ENCODE data around the gene MAST4.

Gene MAST4

DNA sequence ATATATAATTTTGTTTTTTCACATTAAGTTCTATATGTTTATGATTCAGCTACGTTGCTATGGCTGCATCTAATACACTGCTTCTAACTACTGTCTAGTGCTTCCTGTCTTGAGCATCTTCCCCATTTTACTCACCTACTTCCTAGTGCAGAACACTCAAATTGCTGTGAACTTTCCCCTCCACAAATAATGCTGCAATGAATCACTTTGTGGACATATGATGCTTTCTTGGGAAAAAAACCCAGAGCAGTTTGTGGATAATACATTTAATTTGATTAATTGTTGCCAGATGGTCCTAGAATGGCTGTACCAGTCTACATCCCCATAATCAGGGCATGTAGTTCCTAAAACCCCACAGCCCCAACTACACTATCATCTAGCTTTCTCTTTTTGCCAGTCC, 581.9 kb downstream of the MAST4 start:
- in situ Hi-C loops (cut with HindIII; ENCODE audit: low pct_ligation_motif_present, low sequenced_read_pairs), result no loop called here
- DNase-seq, result no peak
- Histone ChIP-seq H3K27ac (no peak overlapping the region), H3K27me3 (replicated peaks) (no peaks in the 10 kb centered on the region), H3K4me3 (ENCODE audit: low read depth, low read length) (no peak overlapping the region), H3K36me3 (replicated peaks) (no peaks in the 10 kb centered on the region)
- TF ChIP-seq, protein P1, sequence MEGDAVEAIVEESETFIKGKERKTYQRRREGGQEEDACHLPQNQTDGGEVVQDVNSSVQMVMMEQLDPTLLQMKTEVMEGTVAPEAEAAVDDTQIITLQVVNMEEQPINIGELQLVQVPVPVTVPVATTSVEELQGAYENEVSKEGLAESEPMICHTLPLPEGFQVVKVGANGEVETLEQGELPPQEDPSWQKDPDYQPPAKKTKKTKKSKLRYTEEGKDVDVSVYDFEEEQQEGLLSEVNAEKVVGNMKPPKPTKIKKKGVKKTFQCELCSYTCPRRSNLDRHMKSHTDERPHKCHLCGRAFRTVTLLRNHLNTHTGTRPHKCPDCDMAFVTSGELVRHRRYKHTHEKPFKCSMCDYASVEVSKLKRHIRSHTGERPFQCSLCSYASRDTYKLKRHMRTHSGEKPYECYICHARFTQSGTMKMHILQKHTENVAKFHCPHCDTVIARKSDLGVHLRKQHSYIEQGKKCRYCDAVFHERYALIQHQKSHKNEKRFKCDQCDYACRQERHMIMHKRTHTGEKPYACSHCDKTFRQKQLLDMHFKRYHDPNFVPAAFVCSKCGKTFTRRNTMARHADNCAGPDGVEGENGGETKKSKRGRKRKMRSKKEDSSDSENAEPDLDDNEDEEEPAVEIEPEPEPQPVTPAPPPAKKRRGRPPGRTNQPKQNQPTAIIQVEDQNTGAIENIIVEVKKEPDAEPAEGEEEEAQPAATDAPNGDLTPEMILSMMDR (IDR thresholded peaks at IDR 0.05; ENCODE audit: low read depth, low read length, missing control alignments), result no peak

DNA sequence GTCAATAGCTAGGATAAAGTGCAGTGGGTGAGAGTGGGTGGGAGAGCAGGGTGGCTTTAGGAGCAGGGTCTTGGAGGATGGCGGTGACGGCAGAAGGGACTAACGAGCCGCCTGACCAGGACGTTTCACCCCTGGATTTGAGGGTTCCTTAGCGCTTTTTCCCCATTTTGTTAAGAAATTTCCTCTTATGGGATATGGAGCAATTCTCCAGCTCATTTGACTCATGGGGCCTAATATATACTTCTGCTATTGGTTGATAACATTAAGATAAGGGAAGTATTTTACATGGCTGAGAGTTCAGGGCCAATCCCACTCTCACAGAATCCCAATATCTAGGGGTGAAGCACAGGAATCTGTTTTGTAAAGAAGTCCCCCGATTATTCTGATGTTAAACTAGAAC, 582.8 kb downstream of the MAST4 start:
- DNase-seq, result no peak
- in situ Hi-C loops (cut with HindIII; ENCODE audit: low pct_ligation_motif_present, low sequenced_read_pairs), result no loop called here
- TF ChIP-seq, protein P1 (IDR thresholded peaks at IDR 0.05; ENCODE audit: low read depth, low read length, missing control alignments), result no peak

DNA sequence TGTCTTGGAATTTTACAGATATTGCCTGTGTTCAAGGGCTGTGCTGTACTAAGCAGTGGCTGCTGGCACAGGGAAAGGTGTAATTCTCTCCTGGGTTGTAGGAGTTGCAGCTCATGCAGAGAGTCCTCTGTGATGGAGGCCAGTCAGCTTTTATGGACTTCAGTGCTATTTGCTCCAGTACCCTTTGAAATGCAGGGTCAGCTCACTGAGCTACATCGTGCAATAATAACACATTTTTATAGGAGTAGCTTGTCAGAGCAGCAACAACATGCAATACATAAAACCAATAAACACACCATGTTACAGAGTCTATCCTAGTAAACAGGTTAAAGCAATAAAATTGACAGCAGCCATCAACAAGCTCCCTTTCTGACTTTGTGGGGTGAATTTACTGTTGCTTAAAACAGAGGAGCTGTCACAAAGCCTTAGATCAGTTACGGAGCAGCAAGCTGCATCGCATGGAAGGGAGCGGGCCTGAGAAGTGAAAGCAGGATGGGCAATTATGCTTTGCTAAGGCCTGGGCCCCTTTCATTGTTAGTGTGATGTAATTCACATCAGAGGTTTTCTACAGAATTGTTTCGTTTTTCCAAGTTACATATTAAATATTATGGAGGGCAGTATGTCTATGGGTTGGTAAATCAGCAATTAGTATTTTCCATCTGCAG, 583.6 kb downstream of the MAST4 start:
- no peak for DNase-seq
- H3K4me3 ChIP-seq (ENCODE audit: low read depth, low read length), result no peak overlapping the region
- no peaks in the 10 kb centered on the region for H3K27me3 ChIP-seq (replicated peaks)
- in situ Hi-C loops (cut with HindIII; ENCODE audit: low pct_ligation_motif_present, low sequenced_read_pairs), result no loop called here
- no peak overlapping the region for H3K27ac ChIP-seq
- TF ChIP-seq, protein P1 (IDR thresholded peaks at IDR 0.05; ENCODE audit: low read depth, low read length, missing control alignments), result no peak
- H3K36me3 ChIP-seq (replicated peaks), result no peaks in the 10 kb centered on the region

More for the DNA sequence above, 582.8 kb downstream of the MAST4 start:
- no peak overlapping the region for H3K4me3 ChIP-seq (ENCODE audit: low read depth, low read length)
- no peaks in the 10 kb centered on the region for H3K36me3 ChIP-seq (replicated peaks)
- H3K27ac ChIP-seq, result no peak overlapping the region
- H3K27me3 ChIP-seq (replicated peaks), result no peaks in the 10 kb centered on the region

DNA sequence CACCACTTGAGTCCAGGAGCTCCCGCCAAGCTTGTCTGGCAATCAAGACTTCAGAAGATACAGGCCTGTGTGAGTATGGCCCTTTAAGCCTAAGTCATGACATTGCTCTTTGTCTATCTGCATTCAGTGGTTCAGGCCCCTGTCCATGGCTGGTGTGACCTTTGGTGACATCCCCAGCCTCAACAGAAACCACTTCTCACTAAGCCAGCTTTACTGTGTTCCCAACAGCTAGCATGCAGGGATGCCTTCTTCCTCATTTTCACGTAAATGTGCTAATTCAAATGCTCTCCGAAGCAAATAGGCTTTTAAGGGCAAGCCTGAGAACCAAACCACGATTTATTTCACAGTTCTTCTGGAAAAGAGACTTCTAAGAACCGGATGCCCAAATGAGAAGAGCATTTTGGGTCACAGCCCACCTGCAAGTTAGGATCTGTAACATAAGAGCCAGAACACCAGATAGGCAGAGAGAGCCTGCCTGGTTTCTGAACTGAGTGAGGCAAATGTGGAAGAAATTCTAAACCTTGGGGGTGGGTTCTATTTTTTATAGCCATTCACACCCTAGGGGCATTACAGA, 585.5 kb downstream of the MAST4 start:
- in situ Hi-C loops (cut with HindIII; ENCODE audit: low pct_ligation_motif_present, low sequenced_read_pairs), result no loop called here
- Histone ChIP-seq H3K27ac (no peak overlapping the region), H3K36me3 (replicated peaks) (no peaks in the 10 kb centered on the region), H3K4me3 (ENCODE audit: low read depth, low read length) (no peak overlapping the region), H3K27me3 (replicated peaks) (no peaks in the 10 kb centered on the region)
- TF ChIP-seq, protein P1 (IDR thresholded peaks at IDR 0.05; ENCODE audit: low read depth, low read length, missing control alignments), result no peak
- DNase-seq, result no peak

DNA sequence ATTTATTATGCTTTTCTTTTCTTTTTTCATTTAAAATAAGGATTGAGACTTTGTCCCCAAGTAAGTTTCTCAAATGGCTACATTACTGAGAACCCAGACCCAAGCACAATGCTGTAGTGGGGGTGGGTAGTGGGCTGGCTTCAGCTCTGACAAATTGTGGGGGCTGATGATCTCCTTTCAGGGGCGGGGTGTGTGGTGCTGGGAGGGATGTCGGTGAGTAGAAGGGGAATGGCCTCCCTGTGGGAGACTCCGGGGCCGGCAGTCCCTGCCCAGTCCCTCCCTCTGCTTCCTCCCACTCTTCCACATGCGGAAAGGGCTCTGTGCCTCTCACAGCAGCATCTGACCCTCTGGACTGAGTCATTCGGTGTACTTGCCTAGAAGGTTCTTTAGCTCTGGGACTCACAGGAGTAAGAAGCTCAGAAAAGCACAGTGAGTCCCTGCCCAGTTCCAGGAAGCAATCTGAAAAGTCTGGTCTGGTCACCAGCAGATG, 586.2 kb downstream of the MAST4 start:
- H3K36me3 ChIP-seq (replicated peaks), result no peaks in the 10 kb centered on the region
- TF ChIP-seq, protein P1 (IDR thresholded peaks at IDR 0.05; ENCODE audit: low read depth, low read length, missing control alignments), result no peak
- no peak overlapping the region for H3K4me3 ChIP-seq (ENCODE audit: low read depth, low read length)
- H3K27ac ChIP-seq, result no peak overlapping the region
- no peaks in the 10 kb centered on the region for H3K27me3 ChIP-seq (replicated peaks)
- DNase-seq, result peak; percentile 87
- in situ Hi-C loops (cut with HindIII; ENCODE audit: low pct_ligation_motif_present, low sequenced_read_pairs), result no loop called here

Measured in brain microvascular endothelial cell (primary cell).